Liver (tissue), 9 donors: ENCODE measurements around the gene DNAL4. TPM values are rescaled to one million over a fixed set of nuclear protein-coding genes. Genes with fewer than 3 reads are reported as not detected.

Experiments
- DNase-seq: peaks from one replicate; pipeline ENCODE4 v3.0.0-alpha.2; 2017; ENCODE audit warnings: low spot score
- H3K27ac ChIP-seq, 2 donors: one replicate each; pipeline ENCODE4 v1.7.0; 2013; ENCODE audit warnings: inconsistent platforms in 2 of 2, low read length in 2 of 2, control low read depth in 1 of 2, low read depth in 1 of 2, mild to moderate bottlenecking in 1 of 2
- H3K27me3 ChIP-seq, 4 donors: one replicate each; pipeline versions ENCODE4 v1.6.1 to v1.7.0; 2013; ENCODE audit warnings: low read length in 3 of 4, inconsistent platforms in 1 of 4, mild to moderate bottlenecking in 1 of 4, moderate library complexity in 1 of 4; ENCODE audit not compliant: control insufficient read depth in 4 of 4, insufficient read depth in 4 of 4
- H3K36me3 ChIP-seq, 4 donors: one replicate each; pipeline versions ENCODE4 v1.6.1 to v1.7.0; 2013; ENCODE audit warnings: low read length in 3 of 4, mild to moderate bottlenecking in 3 of 4, low read depth in 1 of 4, moderate library complexity in 1 of 4; ENCODE audit not compliant: control insufficient read depth in 4 of 4, insufficient read depth in 3 of 4
- H3K4me1 ChIP-seq, 4 donors: one replicate each; pipeline versions ENCODE4 v1.6.1 to v1.7.0; 2013; ENCODE audit warnings: low read length in 3 of 4, mild to moderate bottlenecking in 3 of 4, moderate library complexity in 1 of 4; ENCODE audit not compliant: control insufficient read depth in 4 of 4, insufficient read depth in 4 of 4
- H3K4me3 ChIP-seq, 3 donors: one replicate each; pipeline versions ENCODE4 v1.6.1 to v1.7.0; 2013; ENCODE audit warnings: low read length in 3 of 3, control low read depth in 1 of 3, low read depth in 1 of 3, mild to moderate bottlenecking in 1 of 3
- H3K9ac ChIP-seq, 2 donors: one replicate each; pipeline ENCODE4 v1.7.0; 2013; ENCODE audit warnings: low read length in 2 of 2, mild to moderate bottlenecking in 2 of 2, moderate library complexity in 2 of 2, control low read depth in 1 of 2, low read depth in 1 of 2
- H3K9me3 ChIP-seq, 4 donors: one replicate each; pipeline versions ENCODE4 v1.6.1 to v1.7.0; 2013; ENCODE audit warnings: low read length in 3 of 4; ENCODE audit not compliant: control insufficient read depth in 4 of 4
- FOXA1 ChIP-seq: IDR thresholded peaks from 2 replicates; pipeline ENCODE4 v1.6.1; 2016; ENCODE audit warnings: antibody characterized with exemption
- FOXA2 ChIP-seq: IDR thresholded peaks from 2 replicates; pipeline ENCODE4 v1.6.1; 2016; ENCODE audit warnings: antibody characterized with exemption
- HNF4G ChIP-seq: IDR thresholded peaks from 2 replicates; pipeline ENCODE4 v1.6.1; 2016; ENCODE audit warnings: antibody characterized with exemption
- JUND ChIP-seq, 2 donors: IDR thresholded peaks; 2 replicates each; pipeline ENCODE4 v1.6.1; 2016; ENCODE audit warnings: antibody characterized with exemption in 2 of 2
- NR2F2 ChIP-seq: IDR thresholded peaks from 2 replicates; pipeline ENCODE4 v1.6.1; 2016; ENCODE audit warnings: antibody characterized with exemption
- RAD21 ChIP-seq, 2 donors: IDR thresholded peaks; 2 replicates each; pipeline ENCODE4 v1.6.1; 2016; ENCODE audit warnings: antibody characterized with exemption in 2 of 2, mild to moderate bottlenecking in 2 of 2
- TAF1 ChIP-seq: conservative IDR thresholded peaks from 2 replicates; pipeline ENCODE4 v1.6.1; 2016; ENCODE audit warnings: antibody characterized with exemption, mild to moderate bottlenecking
- YY1 ChIP-seq: IDR thresholded peaks from 2 replicates; pipeline ENCODE4 v1.6.1; 2016; ENCODE audit warnings: antibody characterized with exemption, mild to moderate bottlenecking
- WGBS: extraction: QIAGEN DNeasy Blood & Tissue Kit; methylation state at CpG from one replicate; pipeline ENCODE4 v1.1.7; 2013; 5-methylcytosine and 5-hydroxymethylcytosine counted together
- polyA plus RNA-seq, 2 donors: library from polyadenylated mRNA; stranded (reverse) in 1 of 2; unstranded in 1 of 2; fragments of 200-250 nt in 1 of 2; fragments of >200 nt in 1 of 2; fragmentation: Nextera tagmentation in 1 of 2; extraction: Ambion mirVana in 1 of 2; gene quantifications; one replicate each; pipeline versions ENCODE4 v1.2.1 to v1.2.3, GENCODE V29; 2013 to 2015
- total RNA-seq, 2 donors: library from RNA; depleted of rRNA; stranded (reverse); fragments of >200 nt; gene quantifications; one replicate each; pipeline ENCODE4 v1.2.3, GENCODE V29; 2014
- TF ChIP-seq, protein P1 (sequence below): IDR thresholded peaks from 2 replicates; pipeline ENCODE4 v1.6.1; 2016; ENCODE audit warnings: antibody characterized with exemption, mild to moderate bottlenecking
- TF ChIP-seq, protein P2 (sequence below): IDR thresholded peaks from 2 replicates; pipeline ENCODE4 v1.6.1; 2016; ENCODE audit warnings: antibody characterized with exemption
- donor health status: healthy.
- donor health status: healthy.
- donor health status: healthy.
- donor health status: healthy.
- donor health status: healthy.

DNAL4 gene
- total and polyA plus RNA-seq, 4 donors = 4.0 to 5.6 (median 4.9) TPM

DNA sequence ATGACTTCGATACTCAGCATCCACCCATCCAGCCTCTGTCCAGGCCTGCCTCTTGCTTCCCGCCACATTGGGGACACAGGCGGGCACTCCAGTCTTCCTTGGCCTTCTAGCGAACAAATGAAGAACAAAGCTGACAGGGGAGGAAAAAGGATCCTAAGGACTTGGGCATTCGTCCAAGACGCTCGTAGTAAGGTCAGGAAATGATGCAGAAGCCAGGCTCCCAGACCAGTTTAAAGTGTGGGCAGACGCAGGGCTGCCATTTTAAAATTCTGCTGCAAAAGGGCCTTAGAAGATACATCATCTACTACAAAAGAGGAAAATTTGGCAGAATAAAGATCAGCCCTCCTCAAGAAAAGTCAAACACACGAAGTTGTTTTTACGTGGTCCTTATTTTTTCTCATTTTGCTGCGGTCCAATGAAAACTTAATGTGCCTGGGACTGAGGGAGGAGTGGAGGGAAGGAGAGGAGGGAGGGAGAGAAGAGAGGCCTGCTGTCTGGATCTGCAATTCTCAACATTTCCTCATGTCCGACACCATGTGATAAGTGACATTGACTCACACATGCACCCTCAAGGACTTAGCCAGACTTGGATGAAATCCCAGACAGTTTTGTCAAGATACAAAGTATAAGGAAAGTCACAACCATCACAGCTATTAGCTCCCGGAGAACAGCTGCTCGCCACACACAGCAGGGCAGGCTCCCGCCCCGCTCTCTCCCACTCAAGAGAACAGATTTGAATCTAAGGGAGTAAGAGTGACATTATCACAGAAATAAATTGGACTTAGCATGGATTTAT, 5.7 kb downstream of the DNAL4 start:
- H3K27ac ChIP-seq = peak overlapping the region; percentile 26 to 31
- WGBS = 75% methylated on average over 16 of the region's 16 CpGs
- H3K9me3 ChIP-seq = no peaks in the 10 kb centered on the region
- no peak overlapping the region for H3K4me3 ChIP-seq
- H3K9ac ChIP-seq = no peak overlapping the region
- no peaks in the 10 kb centered on the region for H3K27me3 ChIP-seq
- H3K36me3 ChIP-seq = peaks cover 0 to 8% (median 3%) of the 10 kb centered on the region in 4 donors
- TF ChIP-seq YY1 = peak; percentile 35
- TF ChIP-seq JUND (IDR thresholded peaks at IDR 0.05) = no peak
- H3K4me1 ChIP-seq = peaks cover 0 to 3% (median 2%) of the 10 kb centered on the region in 4 donors
- DNase-seq = no peak

DNA sequence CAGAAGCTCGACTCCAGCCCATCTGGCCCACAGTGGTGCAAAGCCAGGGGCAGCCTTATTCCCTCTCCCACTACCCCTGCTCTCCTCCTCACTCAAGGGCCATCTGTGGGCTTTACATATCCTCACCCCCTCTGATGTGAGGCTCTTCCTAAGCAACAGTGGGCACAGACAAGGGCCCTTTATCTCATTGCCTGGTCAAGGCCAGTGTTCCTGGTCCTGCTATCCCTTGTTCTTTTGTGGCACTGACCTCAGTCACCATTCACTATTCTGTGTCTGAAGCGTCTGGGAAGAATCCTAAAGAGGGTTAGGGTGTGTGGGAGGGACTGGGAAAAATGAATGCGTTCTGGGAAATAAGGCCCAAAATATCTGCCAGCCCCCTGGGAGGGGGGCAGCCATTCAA, 7.3 kb downstream of the DNAL4 start:
- no peak for DNase-seq

DNA sequence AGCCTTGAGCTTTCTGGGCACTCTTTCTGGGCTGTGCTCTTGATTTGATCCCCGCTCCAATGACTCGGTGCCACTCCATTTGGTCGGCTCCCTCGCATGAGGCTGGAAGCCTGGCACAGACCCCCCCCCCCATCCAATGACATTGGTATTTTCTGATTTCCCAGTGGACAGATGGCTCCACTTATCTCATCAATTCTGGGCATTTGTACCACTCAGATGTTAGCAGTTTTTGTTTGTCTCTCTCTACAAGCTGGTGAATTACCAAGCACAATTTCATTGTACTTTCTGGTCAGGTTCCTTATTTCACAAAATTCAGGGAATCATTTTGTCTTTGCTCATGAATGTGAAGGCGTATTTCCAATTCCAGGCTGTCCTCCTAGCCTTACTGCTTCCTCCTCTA, 9.1 kb downstream of the DNAL4 start:
- Histone ChIP-seq H3K4me1 (no peaks in the 10 kb centered on the region), H3K9me3 (no peaks in the 10 kb centered on the region), H3K27me3 (no peaks in the 10 kb centered on the region), H3K27ac (no peak overlapping the region), H3K4me3 (no peak overlapping the region), H3K36me3 (peaks cover 1 to 7% (median 6%) of the 10 kb centered on the region in 4 donors), H3K9ac (no peak overlapping the region)
- TF ChIP-seq TAF1 = no peak
- DNase-seq = no peak
- 97% methylated on average over 5 of the region's 5 CpGs for WGBS

More for the DNA sequence above, 7.3 kb downstream of the DNAL4 start:
- H3K27me3 ChIP-seq = no peaks in the 10 kb centered on the region
- H3K4me3 ChIP-seq = no peak overlapping the region
- peaks cover 0 to 8% (median 4%) of the 10 kb centered on the region in 4 donors for H3K36me3 ChIP-seq
- H3K4me1 ChIP-seq = no peaks in the 10 kb centered on the region
- H3K9ac ChIP-seq = no peak overlapping the region
- WGBS = 94% methylated on average over 3 of the region's 3 CpGs
- TF ChIP-seq YY1 (no peak), HNF4G (no peak), NR2F2 (no peak)
- H3K27ac ChIP-seq = no peak overlapping the region
- H3K9me3 ChIP-seq = no peaks in the 10 kb centered on the region

DNA sequence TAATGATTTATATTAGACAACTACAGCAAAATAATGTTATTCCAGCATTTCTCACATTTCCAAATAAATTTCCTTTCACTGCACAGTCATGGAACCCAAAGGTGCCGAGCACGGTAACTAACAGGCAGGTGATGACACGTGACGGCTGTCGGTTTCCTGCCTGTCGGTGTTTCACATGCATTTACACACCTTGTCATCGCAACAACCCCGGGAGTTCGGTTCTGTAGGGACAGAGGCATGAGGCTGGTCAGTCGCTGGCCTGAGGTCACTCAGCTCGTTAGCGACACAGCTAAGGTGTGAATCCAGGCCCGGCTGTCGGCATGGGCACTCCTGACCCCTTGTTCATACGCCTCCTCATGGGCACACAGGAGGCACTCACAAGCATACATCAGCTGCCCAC, 9.9 kb downstream of the DNAL4 start:
- 95% methylated on average over 15 of the region's 15 CpGs for WGBS
- Histone ChIP-seq H3K4me3 (no peak overlapping the region), H3K36me3 (peaks cover 1 to 11% (median 5%) of the 10 kb centered on the region in 4 donors), H3K9ac (no peak overlapping the region), H3K9me3 (no peaks in the 10 kb centered on the region), H3K4me1 (no peaks in the 10 kb centered on the region), H3K27me3 (no peaks in the 10 kb centered on the region), H3K27ac (no peak overlapping the region)
- TF ChIP-seq RAD21 (IDR thresholded peaks at IDR 0.05) = no peak
- no peak for TF ChIP-seq FOXA2
- TF ChIP-seq, protein P1, sequence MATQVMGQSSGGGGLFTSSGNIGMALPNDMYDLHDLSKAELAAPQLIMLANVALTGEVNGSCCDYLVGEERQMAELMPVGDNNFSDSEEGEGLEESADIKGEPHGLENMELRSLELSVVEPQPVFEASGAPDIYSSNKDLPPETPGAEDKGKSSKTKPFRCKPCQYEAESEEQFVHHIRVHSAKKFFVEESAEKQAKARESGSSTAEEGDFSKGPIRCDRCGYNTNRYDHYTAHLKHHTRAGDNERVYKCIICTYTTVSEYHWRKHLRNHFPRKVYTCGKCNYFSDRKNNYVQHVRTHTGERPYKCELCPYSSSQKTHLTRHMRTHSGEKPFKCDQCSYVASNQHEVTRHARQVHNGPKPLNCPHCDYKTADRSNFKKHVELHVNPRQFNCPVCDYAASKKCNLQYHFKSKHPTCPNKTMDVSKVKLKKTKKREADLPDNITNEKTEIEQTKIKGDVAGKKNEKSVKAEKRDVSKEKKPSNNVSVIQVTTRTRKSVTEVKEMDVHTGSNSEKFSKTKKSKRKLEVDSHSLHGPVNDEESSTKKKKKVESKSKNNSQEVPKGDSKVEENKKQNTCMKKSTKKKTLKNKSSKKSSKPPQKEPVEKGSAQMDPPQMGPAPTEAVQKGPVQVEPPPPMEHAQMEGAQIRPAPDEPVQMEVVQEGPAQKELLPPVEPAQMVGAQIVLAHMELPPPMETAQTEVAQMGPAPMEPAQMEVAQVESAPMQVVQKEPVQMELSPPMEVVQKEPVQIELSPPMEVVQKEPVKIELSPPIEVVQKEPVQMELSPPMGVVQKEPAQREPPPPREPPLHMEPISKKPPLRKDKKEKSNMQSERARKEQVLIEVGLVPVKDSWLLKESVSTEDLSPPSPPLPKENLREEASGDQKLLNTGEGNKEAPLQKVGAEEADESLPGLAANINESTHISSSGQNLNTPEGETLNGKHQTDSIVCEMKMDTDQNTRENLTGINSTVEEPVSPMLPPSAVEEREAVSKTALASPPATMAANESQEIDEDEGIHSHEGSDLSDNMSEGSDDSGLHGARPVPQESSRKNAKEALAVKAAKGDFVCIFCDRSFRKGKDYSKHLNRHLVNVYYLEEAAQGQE = no peak
- TF ChIP-seq, protein P2, sequence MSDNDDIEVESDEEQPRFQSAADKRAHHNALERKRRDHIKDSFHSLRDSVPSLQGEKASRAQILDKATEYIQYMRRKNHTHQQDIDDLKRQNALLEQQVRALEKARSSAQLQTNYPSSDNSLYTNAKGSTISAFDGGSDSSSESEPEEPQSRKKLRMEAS = no peak
- no peak for TF ChIP-seq FOXA1
- no peak for DNase-seq
